Activated CD8-positive, alpha-beta memory T cell treated with anti-CD3 and anti-CD28 coated beads, Interleukin-2, amount 50 U/mL, for 1 hour (primary cell): ENCODE results near the gene SEPTIN5.

Source experiments
- DNase-seq: peaks from one replicate; pipeline ENCODE4 v3.0.0-alpha.2; 2020; ENCODE audit errors: extremely low read depth

The SEPTIN5 gene

DNA sequence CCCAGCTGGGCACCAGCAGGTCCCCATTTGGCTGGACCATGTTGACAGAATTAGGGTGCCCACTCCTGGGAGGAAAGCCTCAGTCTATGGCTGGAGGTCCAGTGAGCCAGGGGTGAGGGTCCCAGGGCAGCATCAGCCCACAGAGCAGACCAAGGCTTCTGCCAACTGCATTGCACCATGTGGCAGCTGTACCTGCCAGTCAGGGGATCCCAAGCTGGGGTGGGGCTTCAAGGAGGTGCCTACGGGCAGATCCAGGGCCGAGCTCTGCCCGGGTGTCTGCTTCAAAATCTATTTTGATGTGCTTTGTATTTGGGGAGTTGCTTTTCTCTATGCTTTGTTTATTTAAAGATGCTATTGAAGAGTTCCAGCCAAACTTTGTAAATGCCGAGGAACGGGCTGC is 19.5 kb downstream of the SEPTIN5 start:
- no peak for DNase-seq

DNA sequence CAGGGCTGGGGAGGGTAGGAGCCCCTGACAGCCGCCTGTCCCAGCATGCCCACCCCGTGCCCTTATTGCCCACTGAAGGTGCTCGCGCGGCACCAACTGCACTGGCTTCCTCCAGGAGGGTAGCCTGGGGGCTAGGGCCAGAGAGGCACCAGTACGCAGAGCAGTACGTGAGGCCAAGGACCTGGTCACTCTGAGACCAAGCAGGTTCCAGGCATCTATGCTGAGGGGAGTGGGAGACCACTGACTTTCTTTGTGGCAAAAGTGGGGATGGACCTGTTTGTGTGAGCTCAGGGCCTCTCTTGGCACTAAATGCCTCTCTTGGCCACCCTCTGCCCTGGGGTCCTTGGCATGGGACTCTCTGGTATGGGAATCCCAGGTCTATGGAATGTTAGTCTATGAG is 19.9 kb downstream of the SEPTIN5 start:
- DNase-seq, result no peak

DNA sequence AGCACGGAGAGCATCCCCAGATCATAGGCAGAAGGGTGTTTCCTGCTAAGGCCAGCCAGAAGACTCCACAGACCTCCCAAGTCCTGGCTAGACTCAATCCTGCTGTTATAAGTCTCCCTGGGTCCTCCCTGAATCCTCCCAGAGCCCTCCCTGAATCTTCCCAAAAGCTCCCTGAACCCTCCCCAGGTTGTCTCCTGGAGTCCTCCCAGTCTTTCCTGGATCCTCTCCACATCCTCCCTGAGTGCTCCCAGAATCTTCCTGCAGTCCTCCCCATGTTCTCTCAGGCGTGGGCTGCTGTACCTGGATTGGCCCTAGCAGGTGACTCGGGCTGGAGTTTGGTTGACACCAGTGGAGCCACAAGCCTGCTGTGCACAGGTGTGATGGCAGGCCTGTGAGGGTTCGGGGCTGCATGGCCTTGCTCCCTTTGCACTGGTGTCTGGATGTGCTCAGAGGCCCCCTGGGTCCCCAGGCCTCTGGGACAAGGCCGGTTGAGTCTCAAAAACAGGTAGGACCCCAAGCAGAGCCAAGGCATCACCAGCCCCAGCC is 20.6 kb downstream of the SEPTIN5 start:
- no peak for DNase-seq

DNA sequence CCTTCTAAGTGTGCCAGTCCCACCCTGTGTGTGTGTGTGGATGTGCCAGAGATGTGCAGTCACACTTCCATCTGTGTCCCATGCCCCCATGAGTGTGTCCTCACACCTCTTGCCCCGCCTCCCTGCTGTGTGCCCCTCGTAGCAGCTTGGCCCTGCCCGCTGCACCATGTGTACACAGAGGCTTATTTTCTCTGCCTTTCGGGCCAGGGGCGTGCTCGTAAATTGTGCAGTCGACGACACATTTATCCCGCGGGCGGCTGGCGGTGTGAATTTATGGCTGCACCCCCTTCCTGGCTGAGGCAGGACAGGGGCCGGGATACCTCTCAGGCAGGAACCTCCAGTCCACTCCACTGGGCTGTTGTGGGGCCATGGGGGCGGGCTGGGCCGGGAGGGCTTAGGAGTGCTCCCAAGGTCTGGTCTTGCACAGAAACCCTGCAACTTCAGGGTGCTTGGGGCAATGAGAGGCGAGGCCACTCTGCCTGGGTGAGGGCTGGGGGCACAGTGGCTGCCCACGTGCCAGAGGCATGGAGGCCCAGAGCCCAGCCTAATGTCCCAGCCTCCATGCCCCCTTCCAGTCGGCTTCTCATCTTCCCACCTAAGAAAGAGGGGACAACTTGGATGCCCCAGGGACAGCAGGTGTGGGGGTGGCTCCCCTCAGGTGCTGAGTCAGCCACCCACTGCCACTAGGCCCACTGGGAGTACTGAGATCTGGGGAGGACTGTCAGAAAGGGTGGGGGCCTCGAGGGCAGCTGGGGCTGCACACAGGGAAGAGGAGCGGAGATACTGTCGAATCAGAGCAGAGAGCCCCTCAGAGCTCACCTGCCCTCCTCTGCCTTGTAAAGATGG is 21.6 kb downstream of the SEPTIN5 start:
- DNase-seq, result no peak

DNA sequence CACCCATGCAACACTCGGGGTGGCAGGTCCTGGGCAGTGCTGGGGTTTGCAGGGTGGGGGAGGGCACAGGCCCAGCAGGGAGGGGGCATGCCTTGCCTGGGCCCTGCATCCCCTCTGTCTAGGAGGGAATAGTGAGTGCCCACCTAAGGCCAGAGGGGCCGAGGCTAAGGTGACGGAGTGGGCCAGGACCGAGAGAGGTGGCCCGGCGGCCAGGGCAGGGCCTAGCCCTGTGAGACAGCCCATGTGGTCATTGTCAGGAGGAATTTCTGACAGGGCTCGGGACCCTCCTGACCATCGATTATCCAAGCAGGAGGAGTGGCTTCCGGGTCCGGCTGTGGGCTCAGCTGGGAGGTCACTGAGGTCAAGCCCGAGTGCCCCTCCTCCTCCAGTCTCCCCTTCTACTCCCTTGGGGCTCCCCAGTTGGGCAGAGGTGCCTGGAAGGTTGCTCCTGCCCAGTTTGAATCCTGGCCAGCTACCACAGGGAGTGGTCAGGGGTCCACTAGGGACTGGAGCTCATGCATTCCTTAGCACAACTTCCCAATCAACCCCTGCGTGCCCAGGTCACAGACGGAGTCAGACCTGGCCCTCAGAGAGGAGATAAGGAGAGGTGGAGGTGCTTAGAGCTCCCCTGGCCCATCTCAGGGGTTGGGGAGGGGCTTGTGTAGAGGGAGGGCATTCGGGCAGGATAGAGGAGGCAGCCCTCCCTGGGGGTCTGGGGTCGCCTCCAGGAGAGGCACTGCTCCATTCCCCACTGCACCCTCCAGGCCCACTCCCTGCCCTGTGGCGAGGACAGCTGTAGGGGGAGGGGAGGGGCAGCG is 23.8 kb downstream of the SEPTIN5 start:
- DNase-seq, result no peak

DNA sequence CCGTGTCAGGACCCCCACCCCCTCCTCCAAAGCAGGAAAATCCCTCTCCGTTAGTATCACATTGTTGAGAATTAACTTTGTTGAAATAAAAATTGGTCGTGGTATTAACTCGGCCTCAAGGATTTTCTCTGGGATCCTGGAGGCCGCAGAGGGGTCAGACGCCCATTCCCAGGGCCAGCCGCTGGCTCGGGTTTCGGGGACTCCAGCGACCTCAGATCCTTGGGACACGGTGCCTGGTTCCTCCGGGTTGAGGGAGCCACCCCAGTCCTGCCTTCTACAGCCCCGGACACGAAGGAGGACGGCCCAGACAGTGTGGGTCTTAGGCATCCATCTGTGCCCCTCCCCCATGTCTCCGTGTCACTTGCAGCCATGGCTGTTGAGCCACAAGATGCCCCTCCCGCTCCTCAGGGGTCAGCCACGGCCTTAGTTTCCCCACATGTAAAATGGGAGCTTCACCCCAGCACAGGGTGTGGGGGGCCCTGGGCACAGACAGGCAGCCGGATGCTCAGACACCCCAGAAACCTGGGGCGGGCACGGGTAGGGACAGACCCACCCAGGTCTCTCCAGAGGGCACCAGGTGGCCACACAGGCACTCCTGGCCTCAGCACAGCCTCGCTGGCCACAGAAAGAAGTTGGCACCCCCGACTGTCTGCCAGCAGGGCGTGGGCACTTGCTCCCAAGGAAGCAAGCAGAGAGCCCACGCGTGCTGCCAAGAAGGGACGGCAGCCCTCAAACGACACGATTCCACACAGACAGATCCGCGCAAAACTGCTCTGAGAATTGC is 24.6 kb downstream of the SEPTIN5 start:
- no peak for DNase-seq

DNA sequence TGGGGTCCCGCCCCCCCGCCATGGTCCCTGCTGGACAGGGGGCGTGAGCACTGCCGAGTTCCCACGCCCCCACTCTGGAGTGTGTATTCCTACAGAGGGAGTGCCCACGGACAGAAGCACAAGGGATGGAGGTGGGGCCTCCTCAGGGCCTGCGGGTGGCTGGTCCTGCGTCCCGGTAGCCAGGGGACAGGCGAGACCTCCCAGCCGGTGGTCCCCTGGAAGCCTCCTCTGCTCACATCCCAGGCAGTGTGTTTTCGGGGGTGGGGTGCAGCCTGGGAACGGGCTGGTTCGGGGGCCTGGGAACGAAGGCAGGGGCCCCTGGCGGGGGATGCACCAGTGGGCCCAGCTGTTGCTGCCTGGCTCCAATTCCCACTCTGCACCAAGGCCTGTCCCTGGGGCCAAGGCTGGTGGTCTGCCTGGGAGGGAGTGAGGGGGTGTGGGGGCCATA is 25.2 kb downstream of the SEPTIN5 start:
- DNase-seq, result no peak

DNA sequence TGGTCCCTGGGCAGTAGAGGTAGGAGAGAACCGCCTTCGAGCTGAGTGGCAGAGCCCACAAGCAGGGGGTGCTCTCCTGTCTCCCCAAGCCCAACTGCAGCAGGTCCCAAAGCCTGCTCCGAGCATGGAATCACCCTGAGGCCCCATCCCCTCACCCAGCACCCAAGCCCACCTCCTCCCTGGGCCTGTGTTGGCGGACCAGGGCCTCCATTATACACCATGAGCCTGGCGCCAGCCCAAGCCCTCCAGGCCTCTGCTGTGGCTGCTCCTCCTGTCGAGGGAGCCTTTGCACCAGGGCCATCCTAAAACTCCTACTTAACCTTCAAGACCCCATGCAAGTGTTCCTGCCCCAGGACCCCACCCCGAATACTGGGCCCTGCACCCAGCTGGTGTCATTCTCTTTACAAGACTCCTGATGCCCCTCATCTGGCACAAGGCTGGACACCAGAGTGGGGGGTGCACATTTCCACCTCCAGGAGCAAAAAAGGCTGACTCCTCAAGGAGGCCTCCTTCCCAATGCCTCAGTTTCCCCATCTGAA is 25.7 kb downstream of the SEPTIN5 start:
- DNase-seq, result no peak

DNA sequence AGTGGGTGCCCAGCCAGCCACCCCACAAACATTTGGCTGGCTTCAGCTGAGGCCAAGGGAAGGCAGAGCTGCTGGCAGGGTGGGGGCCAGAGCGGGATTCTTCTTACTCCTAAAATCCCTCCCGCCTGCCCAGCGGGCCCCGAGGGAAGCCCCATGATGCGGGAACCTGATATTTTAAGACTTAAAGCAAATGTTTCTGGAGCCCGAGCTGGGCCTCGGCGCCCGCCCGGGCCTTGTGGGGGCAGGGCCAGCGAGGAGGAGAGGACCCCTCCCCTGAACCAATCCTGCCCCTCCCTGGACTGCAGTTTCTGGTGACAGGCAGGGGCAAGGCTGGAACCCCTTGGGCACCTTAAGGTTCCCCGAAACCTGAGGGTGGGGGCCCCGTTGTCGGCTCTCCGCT is 26.3 kb downstream of the SEPTIN5 start:
- DNase-seq, result no peak

DNA sequence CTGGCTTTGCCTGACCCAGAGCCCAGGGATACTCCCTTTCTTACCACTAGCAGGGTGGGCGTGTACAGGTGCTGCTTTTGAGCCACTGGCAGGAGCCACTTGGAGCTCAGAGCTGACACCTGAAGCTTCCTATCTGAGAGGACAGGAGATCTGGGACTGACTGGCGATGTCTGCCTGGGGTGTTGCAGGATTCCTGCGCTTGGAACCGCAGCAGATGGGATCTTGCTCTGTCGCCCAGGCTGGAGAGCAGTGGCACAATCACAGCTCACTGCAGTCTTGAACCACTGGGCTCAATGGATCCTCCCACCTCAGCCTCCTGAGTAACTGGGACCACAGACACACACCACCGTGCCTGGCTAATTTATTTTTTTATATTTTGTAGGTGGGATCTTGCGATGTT is 26.8 kb downstream of the SEPTIN5 start:
- no peak for DNase-seq

DNA sequence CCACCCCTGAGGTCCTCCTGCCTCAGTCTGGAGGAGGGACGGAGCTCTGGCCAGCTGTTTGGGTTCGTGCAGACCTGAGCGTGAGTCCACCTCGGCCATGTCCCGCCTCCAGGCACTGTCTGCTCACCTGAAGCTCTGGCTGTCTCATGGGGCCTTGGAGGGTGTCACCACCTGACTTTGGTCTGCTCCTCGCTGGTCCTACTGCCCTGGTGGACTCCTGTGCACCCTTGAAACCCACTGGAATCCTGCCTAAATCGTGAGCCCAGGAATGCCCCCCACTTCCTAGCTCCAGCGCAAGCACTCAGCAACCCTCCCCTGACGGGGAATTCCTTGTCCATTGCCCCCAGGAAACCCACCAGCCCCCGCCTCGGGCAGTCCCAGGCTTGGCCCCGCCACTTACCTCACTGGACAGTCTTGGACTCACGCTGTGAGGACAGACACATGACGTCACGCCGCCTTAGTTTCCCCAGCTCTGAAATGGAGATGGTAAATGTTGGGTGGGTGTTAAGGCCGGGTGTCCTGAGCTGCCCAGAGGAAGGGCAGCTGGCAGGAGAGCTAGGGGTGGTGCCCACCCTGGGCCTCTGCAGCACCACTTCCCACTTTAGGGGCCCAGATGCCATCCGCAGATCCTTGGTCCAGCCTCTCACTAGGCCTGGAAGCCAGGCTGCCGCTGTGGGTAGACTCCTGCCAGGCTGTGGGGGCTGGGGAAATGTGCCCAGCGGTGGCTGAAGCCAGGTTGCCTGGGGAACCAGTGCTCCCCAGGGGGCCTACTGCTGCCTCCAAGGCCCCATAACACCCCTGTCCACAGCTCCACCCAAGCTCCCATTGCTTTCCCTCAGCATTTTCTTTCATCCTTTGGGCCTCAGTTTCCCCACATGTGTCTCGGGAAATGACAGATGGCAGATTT is 28.1 kb downstream of the SEPTIN5 start:
- no peak for DNase-seq

DNA sequence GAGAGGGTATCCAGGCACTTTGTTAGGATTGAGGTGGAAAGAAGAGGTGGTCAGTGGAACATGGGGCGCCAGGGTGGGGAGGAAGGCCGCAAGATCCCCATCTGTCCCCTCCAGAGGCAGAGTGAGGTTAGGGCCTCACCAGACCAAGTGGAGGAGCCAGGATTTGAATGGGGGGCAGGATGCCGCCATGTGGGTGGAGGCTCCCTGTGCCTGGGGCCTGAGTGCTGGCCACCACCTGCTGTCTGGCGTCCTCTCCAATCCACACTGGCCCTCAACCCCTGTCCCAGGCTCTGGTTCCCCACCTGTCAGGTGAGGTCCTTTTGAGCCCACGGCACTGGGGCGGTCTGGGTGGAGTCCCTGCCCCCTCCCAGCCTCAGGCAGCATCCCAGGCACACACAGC is 28.8 kb downstream of the SEPTIN5 start:
- no peak for DNase-seq

DNA sequence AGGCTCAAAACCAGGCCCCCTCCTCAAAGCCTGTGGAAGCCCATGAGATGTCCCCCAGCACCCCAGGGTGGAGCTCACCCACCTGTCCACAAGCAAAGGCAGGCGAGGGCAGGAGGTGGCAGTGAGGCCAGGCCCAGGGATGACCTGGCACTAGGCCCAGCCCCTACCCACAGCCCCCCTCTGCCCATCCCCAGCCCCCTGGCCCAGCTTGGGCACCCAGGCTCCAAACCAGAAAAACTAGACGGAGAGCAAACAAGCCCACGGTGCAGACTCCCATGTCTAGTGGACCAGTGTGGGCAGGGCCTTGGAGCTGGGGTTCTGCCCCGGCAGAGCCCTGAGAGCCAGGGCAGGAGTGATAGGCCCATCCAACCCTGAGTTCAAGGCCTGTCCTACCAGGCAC is 29.3 kb downstream of the SEPTIN5 start:
- DNase-seq, result no peak

DNA sequence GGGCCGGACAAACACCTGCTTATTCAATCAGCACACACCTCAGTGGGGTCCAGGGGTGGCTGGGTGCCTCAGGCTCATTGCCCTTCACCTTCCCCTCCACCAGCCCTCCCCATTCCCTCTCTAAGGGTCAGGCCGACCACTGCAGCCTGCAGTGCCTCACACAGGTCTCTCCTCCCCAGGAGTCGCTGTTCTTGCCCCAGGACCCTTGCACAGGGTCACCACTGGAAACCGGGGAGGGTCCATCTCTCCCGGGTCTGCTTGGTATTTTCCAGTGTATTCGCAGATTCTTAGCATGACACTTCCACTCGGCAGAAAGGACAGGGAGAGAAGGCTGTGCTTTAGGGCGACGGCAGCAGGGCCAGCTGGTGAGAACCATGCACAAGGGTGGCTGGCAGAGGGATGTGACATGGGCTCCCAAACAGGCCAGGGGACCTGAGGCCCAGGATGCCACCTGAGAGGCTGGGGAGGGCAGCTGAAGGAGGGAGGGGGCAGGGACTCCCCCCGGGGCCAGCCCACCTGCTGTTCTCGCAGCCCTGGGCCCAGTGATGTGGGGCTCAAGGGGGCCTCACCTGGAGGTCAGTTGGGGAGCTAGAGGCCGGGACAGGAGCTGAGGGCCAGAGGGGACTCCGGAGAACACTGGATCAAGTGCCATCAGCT is 30.2 kb downstream of the SEPTIN5 start:
- DNase-seq, result no peak

DNA sequence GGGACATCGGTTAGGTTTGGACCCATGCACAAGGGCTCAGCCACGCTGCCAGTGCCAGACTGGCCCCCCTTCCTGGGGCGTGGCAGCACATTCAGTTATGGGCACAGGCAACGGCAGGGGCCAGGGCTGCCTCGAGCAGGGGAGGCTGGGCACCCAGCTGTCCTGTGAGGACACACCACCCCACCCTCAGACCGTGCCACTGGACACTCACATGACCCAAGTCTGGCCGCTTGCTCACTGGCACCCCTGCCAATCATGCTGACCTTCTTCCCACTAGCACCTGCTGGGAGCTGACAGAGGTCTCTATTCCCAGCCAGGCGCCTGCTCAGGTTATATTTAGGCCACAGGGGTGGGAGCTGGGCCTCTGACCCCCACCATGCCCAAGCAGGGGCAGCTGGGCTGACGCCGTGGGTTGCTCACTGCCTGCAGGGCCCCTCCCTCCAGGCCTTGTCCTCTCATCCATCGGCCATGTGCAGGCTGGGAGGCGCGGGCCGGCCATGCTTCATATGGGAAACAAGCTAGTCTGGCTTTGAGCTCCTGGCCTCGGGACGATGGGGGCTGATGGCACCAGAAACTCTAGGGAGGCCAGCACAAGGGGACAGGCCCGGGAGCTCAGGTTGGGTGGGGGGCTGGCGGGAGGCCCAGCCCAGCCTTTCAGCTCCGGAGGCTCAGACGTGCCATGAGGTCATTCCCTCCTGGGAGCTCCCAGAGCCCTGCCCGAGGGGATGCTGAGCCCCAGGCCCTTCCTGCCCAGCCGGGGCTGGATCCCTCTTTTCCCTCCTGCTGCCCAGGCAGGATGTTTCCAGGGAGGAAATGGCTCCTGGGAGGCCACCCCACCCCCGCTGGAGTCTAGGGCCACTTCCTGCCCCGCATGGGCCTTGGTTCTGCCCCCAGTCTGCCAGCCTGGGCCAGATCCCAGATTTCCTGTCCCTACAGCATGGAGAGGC is 31.1 kb downstream of the SEPTIN5 start:
- DNase-seq, result no peak

DNA sequence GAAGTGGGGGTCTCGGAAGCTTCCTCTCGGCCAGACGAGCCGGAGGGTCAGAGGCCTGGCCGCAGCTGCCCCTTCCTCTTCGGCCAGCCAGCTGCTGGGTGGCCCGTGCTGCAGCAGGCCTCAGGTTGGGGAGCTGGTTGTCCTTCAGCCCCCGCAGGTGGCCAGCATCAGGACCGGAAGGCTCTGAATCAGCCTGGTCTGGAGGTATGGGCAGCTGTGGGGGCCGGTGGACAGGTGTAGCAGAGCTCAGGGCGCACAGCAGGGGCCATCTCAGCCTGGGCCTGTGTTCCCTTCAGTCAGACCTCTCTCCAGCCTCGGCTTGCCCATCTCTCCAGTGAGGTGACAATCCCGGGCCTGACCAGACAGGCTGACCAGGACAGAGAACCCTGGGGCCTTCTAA is 32.4 kb downstream of the SEPTIN5 start:
- no peak for DNase-seq

DNA sequence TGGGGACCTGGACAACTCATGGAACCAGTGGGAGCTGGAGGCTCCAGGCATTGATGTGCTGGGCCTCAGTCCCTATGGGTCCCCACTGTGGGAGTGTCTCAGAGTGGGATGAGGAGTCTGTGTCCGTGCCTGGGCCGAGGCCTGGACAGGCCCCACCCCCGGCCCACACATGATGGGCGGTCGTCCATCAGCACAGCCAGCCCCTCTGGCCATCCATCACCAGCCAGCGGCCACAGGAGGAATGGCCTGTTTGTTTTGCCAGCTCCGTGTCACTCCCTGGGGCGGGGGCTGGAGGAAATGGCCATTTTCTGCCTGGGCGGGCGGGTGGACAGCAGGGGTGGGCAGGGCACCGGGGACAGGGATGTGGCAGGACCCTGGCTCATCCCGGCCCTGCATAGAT is 33.2 kb downstream of the SEPTIN5 start:
- no peak for DNase-seq

DNA sequence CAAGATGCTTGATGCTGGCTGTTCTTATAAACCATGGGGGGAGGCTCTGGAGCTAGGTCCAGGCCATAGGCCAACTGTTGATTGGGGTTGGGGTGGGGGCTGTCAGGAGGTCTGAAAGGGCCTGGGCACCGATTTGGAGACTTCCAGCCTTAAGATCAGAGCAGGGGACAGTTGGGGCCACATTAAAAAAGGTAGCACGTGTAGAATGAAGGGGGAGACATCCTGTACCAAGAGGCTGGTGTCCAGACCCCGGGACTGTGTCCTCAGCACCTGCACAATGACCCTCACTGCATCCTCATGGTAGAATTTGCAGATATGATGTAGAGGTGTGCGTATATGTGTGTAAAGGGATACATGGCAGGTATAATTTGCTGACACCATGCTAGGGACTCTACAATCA is 33.8 kb downstream of the SEPTIN5 start:
- DNase-seq, result no peak
